ENCODE results near the gene SHISAL2B.
A peak's percentile ranks its signal among the peaks of the same experiment; 100 is the strongest.
"Not testable (repeated sequence)": the region's sequence is repeated elsewhere in the genome, so short reads cannot be mapped to it uniquely, and the experiment has no call there.

Gene SHISAL2B
- long read RNA-seq, donor 1 = 0 reads
- long read RNA-seq, donor 2 = 0 reads
- long read RNA-seq, donor 3 = 0 reads
- long read RNA-seq, donor 4 = 0 reads
- long read RNA-seq, donor 5 = 0 reads
- long read RNA-seq, donor 6 = 0 reads
- long read RNA-seq, donor 7, partial matches to known transcripts = 0 of 1 reads
- long read RNA-seq, donor 7, other reads (novel, unspliced or antisense) = 0 of 1 reads
- long read RNA-seq, donor 8, partial matches to known transcripts = 5 of 5 reads
- long read RNA-seq, donor 8, other reads (novel, unspliced or antisense) = 0 of 5 reads

DNA sequence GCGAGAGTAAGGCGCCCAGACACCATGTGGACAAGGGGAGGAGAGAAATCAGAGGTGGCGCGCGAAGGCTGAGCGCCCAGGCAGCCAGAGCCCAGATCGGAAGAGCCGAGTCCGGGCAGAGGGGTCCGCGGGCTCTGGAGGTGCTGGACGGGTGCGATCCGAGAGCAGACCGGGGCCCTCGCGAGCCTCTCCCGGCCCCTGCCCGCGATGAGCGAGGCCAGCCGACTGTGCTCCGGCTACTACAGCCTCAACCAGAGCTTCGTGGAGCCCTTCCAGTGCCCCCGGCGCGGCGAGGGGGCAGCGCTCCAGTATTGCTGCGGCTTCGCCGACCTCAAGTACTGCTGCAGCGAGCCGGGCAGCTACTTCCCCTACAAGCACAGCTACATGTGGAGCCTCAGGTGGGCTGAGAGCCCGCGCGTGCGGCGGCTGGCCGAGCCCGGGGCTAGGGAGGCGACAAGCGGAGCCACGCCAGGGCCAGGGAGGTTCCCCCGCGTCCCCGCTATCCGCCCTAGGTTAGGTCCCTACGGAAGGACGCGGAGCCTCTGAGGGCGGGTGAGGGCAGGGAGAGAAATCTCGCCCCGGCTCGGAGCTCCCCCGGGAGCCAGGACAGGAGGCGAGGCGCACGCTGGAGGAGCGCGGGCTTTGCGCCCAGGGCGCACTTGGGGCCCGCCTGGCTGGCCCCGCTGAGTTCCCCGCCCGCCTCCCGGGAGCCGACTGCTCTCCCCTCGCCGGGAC lies at the start of gene SHISAL2B:
Gene SHISAL2B, plus strand, starts transcription at position 87 of the 735 bp plus-strand sequence. Its CDS starts 121 bp downstream, at position 208.
- DNase-seq = peak; percentile 73

DNA sequence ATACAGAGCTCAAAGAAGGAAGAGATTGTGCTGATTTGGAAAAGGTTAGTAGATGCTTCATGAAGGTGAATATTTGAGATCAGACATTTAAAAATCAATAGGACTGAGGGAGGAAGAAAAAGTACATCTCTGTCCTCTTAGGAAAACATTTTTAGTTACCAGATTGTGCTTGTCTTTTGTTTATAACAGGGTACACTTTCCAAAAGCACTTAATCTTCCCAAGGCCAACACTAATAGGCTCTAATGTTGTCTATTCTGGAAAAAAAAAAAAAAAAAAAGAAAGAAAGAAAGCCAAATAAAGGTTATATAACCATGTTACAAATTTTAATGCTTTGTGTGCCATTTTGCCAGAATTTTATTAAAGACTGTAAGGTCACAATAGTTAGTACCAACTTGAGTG lies 45.5 kb upstream of the SHISAL2B start:
- DNase-seq = no peak

DNA sequence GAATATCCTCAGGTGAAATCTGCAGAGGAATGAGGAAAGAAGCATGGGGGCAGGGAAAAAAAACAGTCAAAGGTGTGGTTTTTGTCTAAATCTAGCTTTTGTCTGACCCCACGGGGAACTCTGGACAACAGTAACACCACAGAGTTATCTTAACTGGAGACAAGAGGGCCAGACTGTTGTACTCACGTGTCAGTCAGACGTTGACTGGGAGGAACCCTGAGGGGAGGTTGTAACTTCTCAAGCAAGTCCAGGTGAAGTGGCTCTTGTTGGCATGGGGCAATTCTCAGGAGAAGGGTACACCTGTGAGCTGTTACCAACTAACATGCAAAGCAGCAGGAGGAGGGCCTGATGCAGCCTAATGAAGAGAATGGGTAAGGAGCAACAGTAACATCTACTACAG lies 44.1 kb upstream of the SHISAL2B start:
- no peak for DNase-seq

DNA sequence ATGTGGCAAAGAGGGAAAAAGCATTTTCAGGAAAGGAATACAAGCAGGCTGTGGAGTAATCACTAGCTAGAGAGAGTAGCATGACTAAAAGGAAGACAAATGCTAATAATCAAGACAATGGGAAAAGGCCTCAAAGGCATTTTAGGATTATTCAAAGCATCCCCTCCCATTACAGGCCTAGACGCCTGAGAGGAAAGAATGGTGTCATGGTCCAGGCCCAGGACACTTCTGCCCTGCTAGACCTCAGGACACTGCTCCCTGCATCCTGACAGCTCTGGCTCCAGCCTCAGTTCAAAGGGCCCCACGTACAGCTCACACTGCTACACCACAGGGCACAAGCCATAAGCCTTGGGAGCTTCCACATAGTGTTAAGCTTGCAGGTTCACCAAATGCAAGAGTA lies 40.8 kb upstream of the SHISAL2B start:
- DNase-seq = no peak

DNA sequence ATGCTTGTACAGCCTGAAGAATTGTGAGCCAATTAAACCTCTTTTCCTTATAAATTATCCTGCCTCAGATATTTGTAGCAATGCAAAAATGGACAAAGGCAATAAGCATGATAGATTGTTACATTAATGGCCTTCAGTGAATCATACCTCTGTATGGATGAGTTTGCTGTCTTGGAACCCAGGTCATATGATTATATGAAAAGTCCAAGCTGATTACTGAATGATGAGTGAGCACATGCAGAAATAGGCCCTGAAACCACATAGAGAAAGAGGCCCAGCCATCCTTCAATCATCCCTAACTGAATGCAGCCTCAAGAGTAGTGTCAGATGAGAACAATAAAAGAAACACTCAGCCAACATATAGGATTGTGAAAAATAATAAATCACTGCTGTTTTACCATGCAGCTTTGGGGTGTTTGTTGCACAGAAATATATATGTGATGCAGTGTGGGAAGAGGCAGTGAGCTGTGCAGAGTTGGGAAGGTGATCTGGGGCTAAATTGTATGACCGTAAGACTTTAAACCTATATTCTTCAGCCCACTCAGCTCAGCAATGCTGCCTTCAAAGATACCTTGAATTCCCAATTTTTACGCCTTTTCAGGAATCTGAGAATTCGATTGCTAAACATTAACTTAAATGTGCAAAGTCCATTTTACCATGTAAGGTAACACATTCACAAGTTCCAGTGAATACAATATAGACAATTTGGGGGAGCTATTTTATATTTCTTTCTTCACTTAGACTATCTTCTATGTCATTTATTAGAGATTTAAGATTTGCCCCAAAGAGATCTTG lies 36.3 kb upstream of the SHISAL2B start:
- no peak for DNase-seq

DNA sequence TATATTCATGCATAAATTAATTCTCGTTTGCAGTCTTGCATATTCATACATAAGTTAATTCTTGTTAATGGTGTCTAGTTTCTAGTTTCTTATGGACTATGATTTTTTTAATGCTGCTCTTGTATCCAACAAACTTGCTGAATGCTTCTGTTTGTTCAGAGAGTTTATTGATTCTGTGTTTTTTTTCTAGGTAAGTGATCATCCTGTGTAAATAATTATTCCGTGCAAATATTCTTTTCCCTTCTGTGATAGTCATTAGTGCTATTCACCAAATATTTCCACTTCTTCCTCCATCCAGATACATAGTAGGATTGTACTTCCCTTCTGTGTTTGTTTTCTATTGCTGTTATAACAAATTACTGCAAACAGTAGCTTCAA lies 35.8 kb upstream of the SHISAL2B start:
- DNase-seq = no peak

DNA sequence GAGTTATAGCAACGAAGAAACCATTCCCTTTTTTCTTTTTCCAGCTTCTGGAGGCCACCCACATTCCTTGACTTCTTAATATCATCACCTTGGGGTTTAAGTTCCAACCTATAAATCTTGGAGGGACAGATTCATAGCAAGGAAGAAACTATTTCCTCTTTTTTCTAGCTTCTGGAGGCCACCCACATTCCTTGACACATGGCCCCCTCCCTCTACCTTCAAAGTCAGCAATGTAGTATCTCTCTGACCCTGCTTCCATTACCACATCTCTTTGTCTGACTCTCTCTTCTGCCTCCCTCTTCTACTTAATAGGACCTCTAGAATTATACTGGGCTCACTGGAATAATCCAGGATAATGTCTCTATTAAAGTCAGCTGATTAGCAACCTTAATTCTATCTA lies 34.7 kb upstream of the SHISAL2B start:
- DNase-seq = no peak

DNA sequence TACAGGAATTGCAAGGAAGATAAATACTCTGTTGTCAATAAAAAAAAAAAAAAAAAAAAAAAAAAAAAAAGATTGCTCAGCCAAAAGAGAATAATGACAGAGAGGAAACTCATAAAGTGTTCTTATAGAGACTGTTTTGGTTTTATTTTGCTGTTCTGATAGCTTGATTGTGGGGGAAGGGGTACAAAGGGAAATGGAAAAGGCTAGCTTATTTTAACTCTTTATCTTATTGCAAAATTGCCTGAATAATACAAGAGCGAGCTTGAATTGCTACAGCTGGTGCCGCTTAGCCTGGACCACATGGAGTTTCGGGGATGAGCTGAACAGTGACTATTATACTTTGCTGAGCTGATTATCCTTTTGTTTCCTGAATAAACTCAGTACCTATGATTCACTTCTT lies 31.0 kb upstream of the SHISAL2B start:
- no peak for DNase-seq

DNA sequence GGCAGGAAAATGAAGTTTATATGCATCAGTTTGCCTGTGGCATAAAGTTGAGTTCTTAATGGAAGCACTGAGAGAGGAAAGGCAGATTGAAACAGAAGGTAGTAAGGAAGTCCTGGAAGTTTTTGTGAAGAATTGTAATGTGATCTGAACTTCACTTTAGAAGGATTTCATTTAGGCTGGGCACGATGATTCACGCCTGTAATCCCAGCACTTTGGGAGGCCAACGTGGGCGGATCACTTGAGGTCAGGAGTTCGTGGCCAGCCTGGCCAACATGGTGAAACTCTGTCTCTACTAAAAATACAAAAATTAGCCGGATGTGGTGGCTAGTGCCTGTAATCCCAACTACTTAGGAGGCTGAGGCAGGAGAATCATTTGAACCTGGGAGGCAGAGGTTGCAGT lies 27.1 kb upstream of the SHISAL2B start:
- DNase-seq = not testable (repeated sequence)

DNA sequence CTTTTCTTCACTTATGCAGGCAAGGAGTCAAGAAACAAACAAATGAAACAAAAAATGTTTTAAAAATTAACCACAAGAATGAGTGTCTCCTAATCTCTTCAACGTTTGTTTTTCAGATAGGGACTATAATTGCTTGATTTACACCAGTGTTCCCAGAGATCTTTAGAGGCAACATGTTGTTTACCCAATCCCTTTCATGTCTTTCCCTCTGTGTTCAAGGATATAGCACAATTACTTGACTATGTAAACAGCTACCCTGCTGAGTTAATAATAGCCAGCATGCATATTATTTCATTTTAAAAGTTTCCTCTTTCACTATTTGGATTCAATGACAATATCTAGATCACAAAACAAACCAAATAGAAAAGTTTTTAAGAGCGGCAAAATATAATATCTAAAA lies 25.1 kb upstream of the SHISAL2B start:
- no peak for DNase-seq

DNA sequence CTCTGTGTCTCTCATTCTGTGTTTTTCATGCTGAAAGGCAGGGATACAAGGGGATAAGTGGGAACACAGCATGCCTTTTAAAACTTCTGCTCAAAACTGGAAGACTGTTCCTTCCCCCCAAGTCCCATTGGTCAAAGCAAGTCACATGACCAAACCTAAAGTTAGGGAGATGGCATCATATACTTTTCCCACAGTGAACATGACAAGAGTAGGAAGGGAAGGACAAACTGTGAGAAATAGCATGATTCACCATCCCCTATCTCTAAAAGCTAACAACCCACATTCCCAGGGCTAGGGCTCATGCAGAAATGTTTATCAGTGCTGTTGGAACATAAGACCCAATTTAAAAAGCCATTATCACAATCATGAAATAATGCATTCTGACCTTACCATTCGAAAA lies 24.2 kb upstream of the SHISAL2B start:
- DNase-seq = no peak

DNA sequence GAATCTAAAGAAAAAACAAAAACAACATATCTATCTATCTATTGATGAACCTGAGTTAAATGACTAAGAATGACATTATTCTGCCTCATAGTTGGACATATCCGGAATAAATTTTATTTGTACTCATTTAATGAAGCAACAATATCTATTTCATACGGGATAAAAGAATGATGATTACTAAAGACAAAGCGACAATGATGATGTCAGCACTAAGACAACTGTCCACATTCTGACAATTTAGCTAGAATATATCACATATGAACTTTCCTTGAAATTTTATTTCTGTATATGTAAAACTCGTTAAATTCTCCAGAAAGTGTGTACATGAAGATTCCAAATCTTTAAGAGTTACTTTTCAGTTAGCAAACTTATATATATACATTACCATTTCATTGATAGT lies 23.2 kb upstream of the SHISAL2B start:
- DNase-seq = no peak

DNA sequence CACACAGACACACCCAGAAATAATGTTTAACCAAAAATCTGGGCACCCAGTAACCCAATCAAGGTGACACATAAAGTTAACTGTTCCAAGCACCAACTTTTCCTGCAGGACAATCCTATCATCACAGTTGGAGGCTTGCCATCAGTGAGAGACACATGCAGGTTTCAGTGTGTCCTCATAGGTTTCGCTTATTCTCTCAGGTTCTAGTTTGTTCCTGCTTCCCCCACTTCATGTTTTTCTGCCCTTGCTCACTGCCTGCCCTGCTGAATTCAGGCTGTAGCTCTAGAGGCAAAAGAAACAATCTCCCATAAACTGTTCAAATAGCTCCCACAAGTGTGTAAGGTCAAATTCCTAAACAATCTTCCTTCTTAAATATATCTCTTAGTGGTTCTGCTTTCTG lies 20.0 kb upstream of the SHISAL2B start:
- no peak for DNase-seq

DNA sequence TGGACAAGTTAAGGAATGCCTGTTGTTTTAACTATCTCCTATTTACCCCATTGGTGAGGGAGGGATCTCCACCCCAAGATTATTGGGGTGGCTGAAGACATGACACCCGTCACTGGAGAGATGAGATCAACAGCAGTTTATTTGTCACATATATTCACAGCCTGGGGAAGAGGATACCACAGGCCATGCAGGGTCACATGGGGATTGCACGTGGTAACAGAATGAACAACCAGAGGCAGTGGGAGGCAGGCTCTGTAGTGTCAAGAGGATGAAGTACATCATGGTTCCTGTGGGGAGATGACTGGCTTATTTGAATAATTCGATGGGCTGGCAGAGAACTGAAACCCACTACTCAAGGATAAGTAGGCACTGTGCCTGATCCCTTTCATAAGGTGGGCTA lies 18.6 kb upstream of the SHISAL2B start:
- no peak for DNase-seq

DNA sequence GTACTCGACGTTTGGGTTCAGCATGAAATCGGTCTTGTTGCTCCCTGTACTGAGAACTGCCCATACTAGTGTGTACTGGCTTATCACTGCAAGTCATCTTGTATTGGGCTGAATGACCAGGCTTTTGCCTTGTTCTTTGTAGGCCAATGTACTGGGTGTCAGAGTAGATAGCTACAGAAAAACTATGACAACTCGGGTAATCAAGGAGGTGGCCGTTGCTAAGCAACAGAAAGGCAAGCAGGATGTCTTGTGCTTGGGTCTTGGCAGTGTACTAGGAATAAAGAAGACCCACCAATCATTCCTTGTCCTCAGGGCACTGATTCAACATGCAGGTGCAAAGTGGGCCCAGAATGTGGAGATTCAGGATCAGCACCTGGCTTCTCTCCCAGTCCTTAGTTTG lies 11.9 kb upstream of the SHISAL2B start:
- no peak for DNase-seq

DNA sequence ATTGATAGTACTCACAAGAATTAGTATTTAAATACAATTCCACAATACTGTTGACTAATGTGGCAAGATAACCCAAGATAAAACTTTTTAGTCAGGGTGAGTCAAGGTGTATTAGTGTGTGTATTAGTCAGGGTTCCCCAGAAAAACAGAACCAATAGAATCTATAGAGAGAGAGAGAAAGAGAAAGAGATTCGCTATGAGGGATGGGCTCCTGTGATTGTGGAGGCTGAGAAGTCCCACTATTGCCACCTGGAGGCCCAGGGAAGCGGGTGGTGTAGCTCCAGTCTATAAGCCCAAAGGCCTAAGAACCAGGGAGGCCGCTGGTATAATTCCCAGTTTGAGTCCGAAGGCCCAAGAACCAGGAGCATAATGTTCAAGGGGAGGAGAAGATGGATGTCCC lies 10.0 kb upstream of the SHISAL2B start:
- DNase-seq = no peak

DNA sequence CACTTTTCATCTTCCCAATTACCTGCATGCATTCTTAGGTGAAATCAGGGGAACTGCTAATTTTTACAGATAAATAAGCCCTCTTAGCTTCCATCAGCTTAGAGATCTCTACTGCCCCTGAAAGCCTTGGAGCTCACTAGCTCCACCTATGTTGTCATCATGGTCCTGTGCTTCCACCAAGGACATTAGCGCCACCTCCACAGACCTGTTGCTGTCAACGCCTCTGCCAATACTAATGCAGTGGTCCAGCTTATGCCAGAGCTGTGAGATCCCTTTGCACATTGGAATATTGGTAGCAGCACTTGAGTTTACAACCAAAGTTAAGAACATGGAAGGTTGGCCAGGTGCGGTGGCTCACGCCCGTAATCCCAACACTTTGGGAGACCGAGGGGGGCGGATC lies 7.7 kb upstream of the SHISAL2B start:
- no peak for DNase-seq

DNA sequence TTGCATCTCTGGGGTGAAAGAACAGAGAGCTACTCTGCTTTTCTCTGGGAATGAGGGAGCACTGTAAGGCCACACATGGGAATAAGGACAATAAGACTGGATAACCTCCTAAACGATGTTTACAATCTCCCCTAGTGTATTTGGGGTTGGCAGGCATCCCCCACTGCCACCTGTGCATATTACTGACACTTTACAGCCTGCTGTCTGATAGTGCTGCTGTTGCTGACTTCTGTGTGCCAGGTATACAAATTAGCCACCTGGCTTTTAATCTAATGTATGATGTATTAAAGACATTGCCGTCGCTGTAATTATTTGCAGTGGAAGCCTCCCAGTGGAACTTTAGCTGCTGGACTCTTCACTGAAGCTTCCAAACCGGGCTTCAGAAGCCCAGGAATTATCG lies 4.4 kb upstream of the SHISAL2B start:
- DNase-seq = no peak

DNA sequence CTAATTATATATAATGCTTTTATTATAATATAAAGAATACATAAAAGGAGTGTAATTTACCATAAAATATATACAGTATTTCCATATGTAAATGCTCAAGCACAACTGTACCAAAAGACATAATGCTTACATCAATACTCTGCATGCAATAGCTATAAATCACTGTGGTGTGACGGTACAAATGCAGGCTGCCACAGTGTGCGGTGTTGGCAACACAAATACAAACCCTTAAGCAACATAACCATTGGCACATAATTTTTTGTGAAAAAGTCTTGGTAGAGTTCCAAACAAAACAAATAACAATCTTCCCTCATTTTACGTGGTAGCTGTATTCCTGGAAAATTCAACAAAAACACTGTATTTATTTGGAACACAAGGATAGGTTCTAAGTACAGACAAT lies 1.9 kb upstream of the SHISAL2B start:
- DNase-seq = no peak

DNA sequence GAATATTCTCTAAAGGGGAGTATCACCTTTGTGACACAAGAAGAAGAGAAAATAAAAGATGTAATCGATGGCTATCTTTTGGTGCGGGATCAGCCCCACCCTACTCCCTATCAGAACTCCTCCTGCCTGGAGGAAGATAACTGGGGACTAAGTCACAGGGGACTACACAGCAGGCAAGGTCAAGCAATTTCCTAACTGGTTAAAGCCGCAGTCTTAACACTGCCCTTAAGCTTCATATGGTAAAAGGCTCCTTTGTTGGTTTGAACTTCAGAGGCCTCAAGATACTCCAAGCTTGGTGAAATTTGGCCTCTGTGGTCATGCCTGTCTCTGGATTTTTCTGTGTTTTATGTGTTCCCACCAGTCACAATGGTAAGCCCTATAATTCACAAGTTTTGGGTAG lies 1.3 kb upstream of the SHISAL2B start:
- no peak for DNase-seq

DNA sequence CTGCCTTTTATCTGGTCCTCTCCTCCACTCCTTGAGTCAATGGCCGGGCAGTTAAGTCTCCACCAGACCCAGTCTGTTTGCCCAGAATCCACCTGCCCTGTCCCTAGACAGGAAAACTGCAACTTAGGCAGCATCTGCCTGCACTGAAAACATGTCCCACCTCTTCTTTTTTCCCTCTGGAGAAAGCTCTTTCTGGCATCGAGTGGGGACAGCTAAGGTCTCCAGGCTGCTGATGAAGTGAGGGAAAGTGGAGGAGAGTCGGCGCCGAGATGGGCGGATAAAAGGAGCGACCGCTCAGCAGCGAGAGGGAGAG lies 243 bp upstream of the SHISAL2B start:
- DNase-seq = no peak

DNA sequence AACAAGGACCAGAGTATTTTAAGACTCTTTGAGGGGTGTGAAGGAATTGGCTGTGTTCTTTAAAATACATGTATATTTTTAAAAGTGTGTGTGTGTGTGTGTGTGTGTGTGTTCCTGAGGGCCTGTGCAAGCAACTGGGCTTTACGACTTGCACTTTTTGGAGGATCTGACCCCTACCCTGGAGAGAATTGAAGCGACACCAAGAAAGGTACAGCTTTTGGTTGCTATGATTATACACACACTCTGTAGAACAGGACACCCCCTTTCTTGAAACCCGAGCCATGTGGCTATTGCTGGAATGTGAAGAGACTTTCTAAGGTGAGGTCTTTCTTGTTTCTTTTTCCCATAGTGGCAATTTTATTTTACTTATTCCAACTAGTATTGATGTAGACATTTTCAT lies 988 bp downstream of the SHISAL2B start:
- no peak for DNase-seq

DNA sequence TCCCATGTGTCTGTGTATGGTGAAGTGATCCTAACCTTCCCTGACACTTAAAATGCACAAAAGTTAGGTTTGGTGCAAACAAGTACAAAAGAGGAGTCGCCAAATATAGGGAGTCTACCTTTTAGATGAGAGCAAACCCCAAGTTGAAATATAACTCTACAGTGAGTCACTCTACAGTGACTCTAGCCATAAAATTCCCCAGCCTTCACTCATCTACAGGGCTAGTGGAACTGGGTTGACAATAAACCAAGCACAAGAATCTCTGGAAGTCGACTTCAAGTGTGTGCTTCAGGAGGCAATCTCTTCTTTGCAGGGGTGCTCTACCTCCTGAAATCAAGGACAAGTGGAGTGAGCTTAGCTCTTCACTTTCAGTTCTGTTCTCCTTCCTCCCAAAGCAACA lies 3.3 kb downstream of the SHISAL2B start:
- DNase-seq = no peak

DNA sequence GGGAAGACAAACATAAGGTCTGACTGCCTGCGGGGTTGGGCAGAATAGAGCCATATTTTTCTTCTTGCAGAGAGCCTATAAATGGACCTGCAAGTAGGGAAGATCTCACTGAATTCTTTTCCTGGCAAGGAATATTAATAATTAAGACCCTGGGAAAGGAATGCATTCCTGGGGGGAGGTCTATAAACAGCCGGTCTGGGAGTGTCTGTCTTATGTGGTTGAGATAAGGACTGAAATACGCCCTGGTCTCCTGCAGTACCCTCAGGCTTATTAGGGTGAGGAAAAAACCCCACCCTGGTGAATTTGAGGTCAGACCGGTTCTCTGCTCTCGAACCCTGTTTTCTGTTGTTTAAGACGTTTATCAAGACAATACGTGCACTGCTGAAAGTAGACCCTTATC lies 6.1 kb downstream of the SHISAL2B start:
- not testable (repeated sequence) for DNase-seq

All from right kidney (tissue), 9 donors.